RPMI7951 (cell line): ENCODE data around the gene DROSHA. TPM values are rescaled to one million over a fixed set of nuclear protein-coding genes. Genes with fewer than 3 reads are reported as not detected.
A peak's percentile ranks its signal among the peaks of the same experiment; 100 is the strongest.

Source experiments
- DNase-seq: peaks from one replicate; pipeline ENCODE4 v3.0.0-alpha.2; 2012; ENCODE audit warnings: low read depth
- total RNA-seq: library from RNA; depleted of rRNA; stranded (reverse); fragments of >200 nt; shearing (Covaris generic); gene quantifications from 2 replicates; pipeline ENCODE4 v1.2.3, GENCODE V29; 2014

The DROSHA gene
- total RNA-seq, 1 experiment from 2014 or later, result 29.8 TPM

DNA sequence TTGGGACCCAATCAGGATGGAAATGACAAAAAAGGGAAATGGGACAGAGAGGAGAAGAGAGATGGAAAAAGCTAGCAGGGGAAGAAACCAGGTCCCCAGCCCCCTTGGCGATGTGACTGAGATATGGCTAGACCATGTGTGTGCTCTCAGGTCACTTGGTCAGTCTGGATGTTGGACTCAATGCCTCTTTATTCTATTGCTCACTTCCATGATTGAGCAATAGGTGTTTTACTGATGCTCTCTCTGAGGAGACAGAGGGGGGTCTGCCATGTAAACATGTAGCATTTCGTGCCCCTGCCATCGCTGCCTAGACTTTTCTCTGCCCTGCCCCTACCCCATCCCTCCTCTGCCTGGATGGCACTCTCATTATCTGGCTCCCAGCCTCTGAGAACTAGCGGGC lies 150.6 kb downstream of the DROSHA start:
- no peak for DNase-seq

DNA sequence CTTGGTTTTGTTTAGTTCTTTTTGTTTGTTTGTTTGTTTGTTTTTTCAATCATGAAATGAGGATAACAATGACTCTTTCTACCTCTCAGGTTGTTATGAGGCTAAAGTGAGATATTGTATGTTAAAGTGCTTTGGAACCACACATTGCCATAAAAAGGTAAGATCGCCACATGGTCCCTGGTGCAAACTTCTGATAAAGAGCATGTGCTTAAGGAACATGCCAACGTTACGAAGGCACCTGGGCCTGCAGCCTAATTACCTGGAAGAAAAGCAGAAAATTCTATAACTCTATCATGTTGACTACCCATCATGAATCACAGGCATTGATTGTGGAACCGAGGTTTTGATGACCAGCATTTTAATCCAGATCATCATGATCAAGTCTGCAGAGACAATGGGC lies 151.8 kb downstream of the DROSHA start:
- no peak for DNase-seq

DNA sequence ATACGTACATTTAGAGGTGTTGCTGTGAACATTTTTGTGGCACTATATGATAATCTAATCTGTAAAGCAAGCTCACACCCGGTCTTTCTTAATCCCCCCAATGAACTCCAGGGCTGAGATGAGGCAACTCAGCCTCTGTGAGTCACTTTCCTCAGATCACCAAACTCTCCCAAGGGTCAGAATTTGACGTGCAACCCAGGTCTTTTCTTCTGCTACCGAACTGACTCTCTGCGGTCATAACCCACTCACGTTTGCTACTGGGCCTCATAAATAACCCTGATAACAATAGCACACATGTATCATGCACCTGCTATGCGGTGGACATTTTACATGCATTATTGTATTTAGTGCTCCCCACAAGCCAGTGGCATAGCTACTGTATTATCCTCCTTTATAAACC lies 153.1 kb downstream of the DROSHA start:
- no peak for DNase-seq

DNA sequence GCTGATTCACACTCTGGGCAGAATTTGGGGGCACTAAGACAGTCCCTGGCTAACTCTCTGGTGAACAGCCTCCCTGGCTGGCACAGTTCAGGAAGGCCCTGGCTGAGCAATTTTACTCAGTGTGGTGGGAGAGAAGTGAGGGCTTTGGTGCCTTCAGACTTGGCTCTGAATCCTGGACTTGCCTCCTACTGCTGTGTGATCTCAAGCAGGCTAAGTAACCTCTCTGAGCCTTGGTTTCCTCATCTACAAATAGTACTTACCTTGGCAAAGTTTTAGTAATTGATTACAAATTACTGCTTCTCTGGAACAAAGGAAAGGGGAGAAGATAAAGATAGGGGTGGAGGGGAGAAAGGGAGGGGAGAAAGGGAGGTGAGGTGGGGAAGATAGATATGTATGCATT lies 153.8 kb downstream of the DROSHA start:
- DNase-seq, result no peak

- DNase-seq, result no peak
Measured at GRCh38 chr5:31377274-31377946, 154.5 kb downstream of the DROSHA start.

- DNase-seq, result no peak
Measured at GRCh38 chr5:31375999-31376720, 155.7 kb downstream of the DROSHA start.

DNA sequence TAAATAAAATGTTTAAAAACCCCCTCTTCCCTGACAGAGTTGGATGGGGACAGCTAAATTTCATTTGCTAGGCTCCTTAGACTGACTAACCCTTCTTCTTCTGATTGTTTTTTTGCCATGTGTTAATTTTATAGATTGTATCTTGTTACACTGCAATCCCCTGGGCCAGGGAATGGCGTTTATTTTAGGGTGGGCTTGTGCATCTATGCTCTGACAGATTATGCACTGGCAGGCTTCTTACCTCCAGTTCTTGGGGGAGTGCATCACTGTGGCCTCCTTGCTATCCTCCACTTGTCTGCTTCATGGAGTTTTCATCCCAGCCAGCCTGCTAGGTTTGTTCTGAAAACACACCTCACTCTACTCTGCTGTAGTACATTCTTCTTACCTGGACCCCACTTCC lies 159.8 kb downstream of the DROSHA start:
- no peak for DNase-seq

- peak; percentile 16 for DNase-seq
Measured at GRCh38 chr5:31366941-31367340, 165.0 kb downstream of the DROSHA start.

DNA sequence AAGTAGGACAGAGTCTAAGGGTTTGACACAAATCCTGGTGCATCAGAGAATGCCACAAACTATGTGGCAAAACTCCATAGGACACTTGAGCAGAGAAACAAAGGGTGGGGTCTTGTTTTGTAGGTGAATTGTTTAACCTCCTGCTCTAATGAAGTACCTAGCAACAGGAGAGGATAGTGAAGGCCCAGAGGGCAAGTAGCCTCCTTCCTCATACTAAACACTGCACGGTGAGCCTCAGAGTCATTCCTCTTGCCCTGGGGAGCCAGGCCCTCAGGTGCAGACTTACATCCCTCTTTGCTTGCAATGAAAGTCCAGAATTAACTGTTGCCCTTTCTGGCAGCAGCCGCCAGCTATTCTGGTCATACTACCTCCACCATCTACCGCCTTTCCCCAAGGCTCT lies 166.1 kb downstream of the DROSHA start:
- no peak for DNase-seq

- DNase-seq, result peak; percentile 50
Measured at GRCh38 chr5:31364881-31365636, 166.8 kb downstream of the DROSHA start.

- DNase-seq, result peak; percentile 13
Measured at GRCh38 chr5:31362931-31363568, 168.8 kb downstream of the DROSHA start.

GRCh38 chr5:31362529-31362900 lies 169.4 kb downstream of the DROSHA start:
- DNase-seq, result no peak

- peak; percentile 76 for DNase-seq
Measured at GRCh38 chr5:31361704-31362528, 170.0 kb downstream of the DROSHA start.

DNA sequence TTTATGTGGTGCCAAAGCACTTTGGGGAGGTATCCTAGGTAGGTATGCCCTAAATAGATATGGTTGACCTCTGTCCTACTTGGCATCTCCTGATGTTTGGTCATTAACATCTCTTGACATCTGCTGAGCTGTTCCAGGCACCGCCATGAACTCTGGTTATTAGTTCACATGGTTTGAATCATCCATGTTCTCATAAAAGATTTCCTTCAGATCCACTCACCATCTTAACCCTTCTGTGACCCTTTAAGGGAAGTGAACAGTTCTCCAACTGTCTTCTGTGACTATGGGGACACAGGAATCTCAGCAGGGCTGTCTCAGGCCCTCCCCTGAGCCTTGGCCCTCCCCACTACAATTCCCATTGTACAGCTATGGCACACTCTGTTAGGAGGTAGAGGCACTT lies 170.7 kb downstream of the DROSHA start:
- DNase-seq, result peak; percentile 82

DNA sequence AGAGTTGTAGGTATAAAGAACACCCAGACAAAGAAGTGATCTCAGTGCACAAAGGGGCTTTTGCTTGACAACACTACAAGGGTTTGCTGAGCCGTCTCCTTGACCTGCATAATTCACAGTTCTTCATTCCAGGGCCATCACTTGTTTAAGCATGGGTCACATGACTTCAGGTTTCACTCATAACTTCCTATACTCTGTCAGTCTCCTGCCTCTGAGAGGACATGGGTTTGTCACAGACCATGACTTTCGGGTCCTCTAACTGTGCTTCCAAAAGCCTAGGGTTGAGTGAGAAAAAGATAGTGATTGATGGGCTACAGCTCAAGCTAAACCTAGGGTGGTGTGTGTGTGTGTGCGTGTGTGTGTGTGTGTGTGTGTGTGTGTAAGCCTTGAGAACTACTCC lies 172.1 kb downstream of the DROSHA start:
- DNase-seq, result no peak

- no peak for DNase-seq
Measured at GRCh38 chr5:31357038-31357437, 174.9 kb downstream of the DROSHA start.

- no peak for DNase-seq
Measured at GRCh38 chr5:31355337-31355736, 176.6 kb downstream of the DROSHA start.
